Measurements from ENCODE around the gene CHPF2.

The CHPF2 gene

GRCh38 chr7:151255390-151255789, 23.1 kb downstream of the CHPF2 start:
- FAIRE-seq, result no peak
- no peak for DNase-seq (ENCODE audit: extremely low spot score, insufficient read length, low read depth)

DNA sequence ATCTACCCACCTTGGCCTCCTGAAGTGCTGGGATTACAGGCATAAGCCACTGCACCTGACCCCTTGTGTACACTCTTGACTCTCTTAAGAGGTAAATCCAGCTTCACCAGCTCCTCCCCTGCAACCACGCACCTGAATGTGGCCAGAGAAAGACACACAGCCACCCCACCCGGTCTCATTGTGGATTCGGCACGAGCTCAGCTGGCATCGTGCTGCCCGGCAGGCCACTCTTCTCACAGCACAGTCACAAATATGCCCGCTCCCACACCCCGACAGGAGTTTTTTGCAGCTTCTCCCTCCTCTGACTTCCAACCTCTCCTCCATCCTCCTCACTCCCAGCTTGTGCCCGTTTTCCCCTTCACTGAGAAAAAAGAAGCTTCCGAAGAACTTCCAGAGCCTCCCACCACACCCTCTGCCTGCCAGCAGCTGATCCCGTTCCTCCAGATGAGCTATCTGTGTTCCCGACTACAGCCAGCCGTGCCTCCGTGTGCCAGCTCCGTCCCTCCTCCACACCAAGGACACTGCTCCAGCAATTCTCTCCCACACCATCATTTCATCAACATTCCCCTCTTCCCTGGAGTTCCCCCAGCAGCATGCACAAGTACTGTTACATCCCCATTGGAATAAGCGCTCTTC, 24.2 kb downstream of the CHPF2 start:
- FAIRE-seq, result no peak
- DNase-seq (ENCODE audit: extremely low spot score, insufficient read length, low read depth), result no peak

DNA sequence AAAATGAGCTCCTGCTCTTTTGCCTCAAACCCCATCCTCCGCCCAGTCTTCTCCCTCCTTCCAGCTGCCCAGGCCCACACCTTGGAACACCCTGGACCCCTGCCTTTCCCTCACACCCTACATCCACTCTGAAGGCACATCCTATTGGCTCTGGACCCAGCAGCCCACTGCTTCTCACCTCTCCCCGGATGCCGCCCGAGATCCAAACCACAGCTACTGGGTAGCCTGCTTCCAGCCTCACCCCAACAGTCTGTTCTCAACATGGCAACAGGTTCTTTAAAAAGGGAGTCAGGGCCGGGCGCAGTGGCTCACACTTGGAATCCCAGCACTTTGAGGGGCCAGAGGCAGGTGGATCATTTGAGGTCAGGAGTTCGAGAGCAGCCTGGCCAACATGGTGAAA, 25.7 kb downstream of the CHPF2 start:
- no peak for DNase-seq (ENCODE audit: extremely low spot score, insufficient read length, low read depth)
- no peak for FAIRE-seq

DNA sequence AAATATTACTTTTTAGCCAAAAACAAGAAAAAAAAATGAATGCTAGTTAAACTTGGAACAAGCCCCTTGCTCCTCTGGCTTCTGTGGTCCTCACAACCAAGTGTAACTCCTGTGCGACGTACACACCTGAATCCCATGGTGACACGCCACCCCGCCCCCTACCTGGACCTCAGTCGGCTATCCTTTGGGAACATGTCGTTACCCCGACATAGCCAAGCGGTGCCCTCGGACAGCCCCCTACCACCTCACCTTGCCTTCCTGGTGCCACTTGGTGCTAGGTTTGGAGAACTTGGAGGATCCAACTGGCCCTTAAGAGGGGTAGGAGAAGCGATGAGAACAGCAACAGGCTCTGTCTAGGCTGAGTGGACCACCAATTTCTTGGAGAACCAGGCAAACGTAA, 28.2 kb downstream of the CHPF2 start:
- FAIRE-seq, result no peak

DNA sequence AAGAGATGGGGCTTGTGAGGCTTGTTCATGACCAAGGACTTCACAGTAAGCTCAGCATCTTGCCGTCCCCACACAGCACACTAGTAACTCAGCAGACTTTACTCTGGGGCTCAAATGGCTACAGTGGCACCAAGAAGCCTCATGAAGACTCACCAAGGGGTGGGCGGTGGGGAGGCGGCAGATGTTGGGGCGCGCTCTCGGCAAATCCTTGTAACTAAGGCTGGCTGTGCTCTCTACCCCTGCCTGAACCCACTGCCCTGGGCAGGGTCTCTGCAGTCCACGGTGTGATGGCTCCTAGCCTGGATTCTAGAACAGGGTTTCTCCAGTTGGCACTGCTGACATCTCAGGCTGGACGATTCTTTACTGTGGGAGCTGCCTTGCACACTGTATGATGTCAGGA, 28.6 kb downstream of the CHPF2 start:
- FAIRE-seq (no peak), DNase-seq (ENCODE audit: extremely low spot score, insufficient read length, low read depth) (no peak)

More for the DNA sequence above, 28.2 kb downstream of the CHPF2 start:
- no peak for DNase-seq (ENCODE audit: extremely low spot score, insufficient read length, low read depth)

- FAIRE-seq, result no peak
- DNase-seq (ENCODE audit: extremely low spot score, insufficient read length, low read depth), result no peak
Measured at GRCh38 chr7:151261529-151261928, 29.2 kb downstream of the CHPF2 start.

DNA sequence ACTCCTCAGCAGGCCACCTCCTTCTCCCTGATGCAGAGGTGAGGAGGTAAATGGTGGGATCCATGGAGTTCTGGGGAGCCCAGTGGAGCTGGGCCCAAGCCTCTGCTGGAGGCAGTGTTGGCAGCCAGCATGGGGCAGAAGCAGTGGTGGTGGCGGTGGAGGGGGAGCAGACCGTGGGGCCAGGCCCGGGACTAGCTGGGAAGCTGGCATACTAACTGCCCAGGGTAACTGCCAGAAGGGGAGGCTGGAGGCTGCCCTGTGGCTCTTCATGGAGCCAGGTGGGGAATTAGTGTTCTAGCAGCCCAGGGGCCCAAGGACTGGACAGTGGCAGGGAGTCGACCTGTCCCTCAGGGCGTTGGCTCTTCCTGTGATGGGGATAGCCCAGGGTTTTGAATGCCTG, 32.3 kb downstream of the CHPF2 start:
- no peak for FAIRE-seq
- no peak for DNase-seq (ENCODE audit: extremely low spot score, insufficient read length, low read depth)

- DNase-seq (ENCODE audit: extremely low spot score, insufficient read length, low read depth) (no peak), FAIRE-seq (no peak)
Measured at GRCh38 chr7:151265351-151265931, 33.2 kb downstream of the CHPF2 start.

DNA sequence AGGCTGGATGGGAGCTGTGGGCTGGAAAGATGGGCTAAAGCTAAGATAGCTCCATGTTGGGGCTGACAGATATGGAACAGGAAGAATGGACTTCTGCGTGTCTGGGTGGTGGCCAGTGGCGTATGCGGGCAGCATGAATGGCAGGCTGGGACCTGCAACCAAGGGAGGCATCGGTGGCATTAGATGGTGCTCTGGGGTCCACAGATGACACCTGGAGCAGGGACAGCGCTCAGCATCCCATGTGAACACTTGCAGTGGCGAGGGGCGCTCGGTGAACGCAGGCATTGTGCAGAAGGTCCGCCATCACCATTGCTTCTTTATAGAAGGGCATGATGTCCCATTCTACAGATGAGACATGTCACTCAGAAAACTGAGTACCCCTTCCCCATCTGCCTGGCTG, 37.2 kb downstream of the CHPF2 start:
- FAIRE-seq, result no peak

DNA sequence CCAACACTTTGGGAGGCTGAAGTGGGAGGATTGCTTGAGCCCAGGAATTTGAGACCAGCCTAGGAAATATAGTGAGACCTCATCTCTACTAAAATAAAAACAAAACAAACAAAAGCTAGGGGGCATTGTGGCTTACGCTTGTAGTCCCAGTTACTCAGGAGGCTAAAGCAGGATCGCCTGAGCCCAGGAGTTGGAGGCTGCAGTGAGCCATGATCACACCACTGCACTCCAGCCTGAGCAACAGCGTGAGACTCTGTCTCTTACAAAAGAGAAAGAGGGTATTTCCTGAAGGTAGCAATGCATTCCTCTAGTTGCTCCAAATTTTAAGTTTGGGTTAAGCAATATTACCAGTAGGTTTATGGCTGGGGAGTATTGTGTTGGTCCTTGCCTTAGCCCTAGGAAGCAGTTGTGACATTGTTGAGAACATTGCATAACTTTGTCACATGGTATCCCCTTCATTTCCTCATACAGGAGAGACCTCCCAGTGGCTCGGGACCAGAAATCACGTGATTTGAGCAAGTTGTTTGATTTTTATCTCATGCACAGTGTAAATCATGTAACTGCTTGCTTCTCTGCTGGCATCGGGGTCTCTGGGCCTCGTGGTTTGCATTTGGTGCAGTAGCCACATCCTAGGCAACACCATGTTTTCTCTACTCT, 39.5 kb downstream of the CHPF2 start:
- DNase-seq (ENCODE audit: extremely low spot score, insufficient read length, low read depth) (no peak), FAIRE-seq (no peak)

More for the DNA sequence above, 37.2 kb downstream of the CHPF2 start:
- DNase-seq (ENCODE audit: extremely low spot score, insufficient read length, low read depth), result no peak

GRCh38 chr7:151272405-151272804, 40.1 kb downstream of the CHPF2 start:
- DNase-seq (ENCODE audit: extremely low spot score, insufficient read length, low read depth), result no peak
- FAIRE-seq, result no peak

DNA sequence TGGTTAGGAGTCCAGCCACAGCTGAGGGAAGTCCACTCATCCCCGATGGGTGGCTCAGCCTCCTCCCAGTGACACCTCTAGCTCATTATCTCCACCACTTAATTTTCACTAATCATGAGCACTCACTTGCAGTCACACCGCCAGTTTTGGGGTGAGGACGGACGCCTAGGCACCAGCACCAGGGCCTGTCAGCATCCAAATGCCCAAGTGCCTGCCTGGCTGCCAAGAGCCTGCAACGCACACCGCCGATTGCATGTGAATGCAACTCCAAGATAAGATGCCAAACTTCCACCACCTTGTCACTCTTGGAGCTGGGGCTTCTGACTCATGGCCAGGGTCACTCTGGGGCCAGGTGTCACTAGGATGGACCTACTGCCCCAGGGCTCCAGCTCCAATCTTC, 40.6 kb downstream of the CHPF2 start:
- no peak for DNase-seq (ENCODE audit: extremely low spot score, insufficient read length, low read depth)
- no peak for FAIRE-seq

- FAIRE-seq, result no peak
- no peak for DNase-seq (ENCODE audit: extremely low spot score, insufficient read length, low read depth)
Measured at GRCh38 chr7:151273651-151274390, 41.5 kb downstream of the CHPF2 start.

DNA sequence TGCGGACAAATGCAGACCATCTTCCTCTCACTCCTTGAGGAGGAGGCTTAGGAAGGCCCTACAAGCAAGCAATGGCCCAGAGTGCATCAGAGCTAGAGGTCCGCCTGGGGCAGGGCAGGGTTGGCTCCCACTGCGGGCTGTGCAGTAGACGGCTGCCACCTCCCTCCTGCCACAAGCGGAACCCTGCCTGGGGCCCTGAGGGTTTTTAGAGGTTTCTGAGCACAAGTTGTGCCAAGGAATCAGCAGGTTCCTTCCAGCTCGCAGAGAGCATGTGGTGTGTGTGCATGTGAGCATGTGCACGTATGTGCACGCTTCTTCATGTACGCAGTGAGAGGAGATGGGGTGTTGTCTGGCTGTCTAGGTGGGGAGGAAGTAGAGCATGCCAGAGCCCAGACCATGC, 42.1 kb downstream of the CHPF2 start:
- DNase-seq (ENCODE audit: extremely low spot score, insufficient read length, low read depth), result no peak

GRCh38 chr7:151274936-151275812, 42.9 kb downstream of the CHPF2 start:
- no peak for DNase-seq (ENCODE audit: extremely low spot score, insufficient read length, low read depth)
- no peak for FAIRE-seq

More for the DNA sequence above, 42.1 kb downstream of the CHPF2 start:
- no peak for FAIRE-seq

- no peak for DNase-seq (ENCODE audit: extremely low spot score, insufficient read length, low read depth)
- no peak for FAIRE-seq
Measured at GRCh38 chr7:151275813-151276577, 43.7 kb downstream of the CHPF2 start.

DNA sequence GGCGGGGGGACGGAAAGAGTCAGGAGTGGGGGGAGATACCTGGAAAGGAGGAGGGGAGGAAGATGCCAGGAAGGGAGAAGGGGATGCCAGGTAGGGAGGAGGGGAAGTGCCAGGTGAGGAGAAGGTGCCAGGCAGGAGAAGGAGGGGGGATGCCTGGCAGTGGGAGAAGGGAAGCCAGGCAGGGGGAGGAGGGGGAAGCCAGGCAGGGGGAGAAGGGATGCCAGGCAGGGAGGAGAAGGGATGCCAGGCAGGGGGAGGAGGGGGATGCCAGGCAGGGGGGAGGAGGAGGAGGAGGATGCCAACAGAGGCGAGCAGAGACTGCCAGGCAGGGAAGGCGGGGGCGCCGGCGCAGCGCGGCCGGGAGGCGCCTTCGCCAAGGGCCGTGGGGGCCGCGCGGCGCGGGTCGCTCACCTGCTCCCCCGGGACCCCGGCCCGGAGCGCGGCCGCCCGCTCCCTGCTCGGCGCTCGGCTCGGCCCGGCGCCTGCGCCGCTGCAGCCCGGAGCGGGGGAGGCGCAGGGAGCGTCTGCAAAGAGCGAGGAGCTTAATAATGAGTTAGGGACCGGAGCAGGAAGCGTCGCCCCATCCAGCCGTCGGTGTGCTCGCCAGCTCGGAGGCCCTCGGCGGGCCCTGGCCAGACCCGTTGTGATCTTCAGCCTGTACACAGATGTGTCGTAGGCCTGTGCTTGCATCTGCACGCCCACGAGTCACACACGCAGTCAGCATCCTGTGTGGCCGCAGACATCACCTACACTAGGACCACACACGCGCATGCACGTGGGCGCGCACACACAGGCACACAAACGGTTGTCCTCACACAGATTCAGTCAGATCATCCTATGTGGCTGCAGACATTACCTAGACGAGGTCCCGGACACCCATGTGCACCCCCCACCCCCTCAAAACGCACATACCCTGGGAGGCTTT, 44.6 kb downstream of the CHPF2 start:
- FAIRE-seq, result no peak
- DNase-seq (ENCODE audit: extremely low spot score, insufficient read length, low read depth), result peak; percentile 54

DNA sequence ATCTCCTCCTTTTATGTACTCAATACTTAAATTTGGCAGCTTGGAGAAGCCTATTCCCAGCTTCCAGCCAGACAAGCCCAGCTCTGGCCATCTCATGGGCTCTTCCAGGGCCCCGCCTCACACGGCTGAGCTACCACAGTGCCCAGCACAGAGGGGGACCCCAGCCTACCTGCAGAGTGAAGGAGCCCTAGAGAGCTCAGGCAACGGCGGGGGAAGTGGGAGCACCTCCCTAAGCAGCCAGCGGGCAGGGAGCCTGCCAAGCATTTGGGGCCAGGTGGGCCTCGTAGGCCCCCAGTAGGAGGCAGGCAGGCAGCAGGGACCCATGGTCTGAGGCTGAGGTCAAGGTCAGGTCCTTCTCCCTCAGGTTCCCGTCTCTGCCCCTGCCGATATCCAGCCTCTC, 45.3 kb downstream of the CHPF2 start:
- DNase-seq (ENCODE audit: extremely low spot score, insufficient read length, low read depth), result no peak
- FAIRE-seq, result no peak

Data from GM18507 (cell line).